ENCODE data around the gene GAS1. TPM values are rescaled to one million over a fixed set of nuclear protein-coding genes. Genes with fewer than 3 reads are reported as not detected.

The GAS1 gene
- total RNA-seq, 2 donors from 2014 or later = 4.8 to 6.7 TPM

DNA sequence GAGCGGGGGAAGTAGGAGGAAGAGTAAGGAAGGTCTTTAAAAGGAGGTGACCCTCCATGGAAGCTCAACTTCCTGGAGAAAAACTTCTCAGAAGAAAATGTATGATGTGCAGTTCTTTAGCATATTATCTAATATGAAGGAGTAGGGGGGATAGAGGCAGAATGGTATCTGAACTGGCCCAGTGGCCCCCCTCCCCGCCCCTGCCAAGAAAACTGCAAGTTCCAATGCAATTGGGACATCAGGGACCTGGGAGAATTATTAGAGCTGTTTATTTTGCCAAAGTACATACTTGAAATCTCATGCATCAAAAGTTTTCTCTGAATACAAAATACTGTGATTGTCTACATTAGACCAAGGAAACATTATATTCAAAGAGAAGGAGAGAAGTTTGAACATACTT, 40.6 kb upstream of the GAS1 start:
- TF ChIP-seq, protein P1, sequence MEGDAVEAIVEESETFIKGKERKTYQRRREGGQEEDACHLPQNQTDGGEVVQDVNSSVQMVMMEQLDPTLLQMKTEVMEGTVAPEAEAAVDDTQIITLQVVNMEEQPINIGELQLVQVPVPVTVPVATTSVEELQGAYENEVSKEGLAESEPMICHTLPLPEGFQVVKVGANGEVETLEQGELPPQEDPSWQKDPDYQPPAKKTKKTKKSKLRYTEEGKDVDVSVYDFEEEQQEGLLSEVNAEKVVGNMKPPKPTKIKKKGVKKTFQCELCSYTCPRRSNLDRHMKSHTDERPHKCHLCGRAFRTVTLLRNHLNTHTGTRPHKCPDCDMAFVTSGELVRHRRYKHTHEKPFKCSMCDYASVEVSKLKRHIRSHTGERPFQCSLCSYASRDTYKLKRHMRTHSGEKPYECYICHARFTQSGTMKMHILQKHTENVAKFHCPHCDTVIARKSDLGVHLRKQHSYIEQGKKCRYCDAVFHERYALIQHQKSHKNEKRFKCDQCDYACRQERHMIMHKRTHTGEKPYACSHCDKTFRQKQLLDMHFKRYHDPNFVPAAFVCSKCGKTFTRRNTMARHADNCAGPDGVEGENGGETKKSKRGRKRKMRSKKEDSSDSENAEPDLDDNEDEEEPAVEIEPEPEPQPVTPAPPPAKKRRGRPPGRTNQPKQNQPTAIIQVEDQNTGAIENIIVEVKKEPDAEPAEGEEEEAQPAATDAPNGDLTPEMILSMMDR (conservative IDR thresholded peaks at IDR 0.05) = no peak
- no peak for DNase-seq
- Mint-ChIP-seq H3K27ac (no peak overlapping the region), H3K9me3 (no peaks in the 10 kb centered on the region), H3K4me1 (peaks cover 11% of the 10 kb centered on the region), H3K36me3 (ENCODE audit: low read depth) (no peaks in the 10 kb centered on the region), H3K27me3 (ENCODE audit: insufficient read depth) (peaks cover 2% of the 10 kb centered on the region), H3K4me3 (no peak overlapping the region)
- 95 to 100% methylated on average over 1 to 2 of the region's 2 CpGs for WGBS, 2 experiments (ENCODE audit: insufficient coverage in 1 of 2, insufficient read length in 1 of 2)
- Histone ChIP-seq H3K27ac (ENCODE audit: low read depth, low read length) (no peak overlapping the region), H3K4me1 (ENCODE audit: control insufficient read depth, insufficient read depth, low read length) (no peaks in the 10 kb centered on the region), H3K27me3 (ENCODE audit: control insufficient read depth, insufficient read depth, low read length, poor library complexity, severe bottlenecking) (no peaks in the 10 kb centered on the region), H3K36me3 (ENCODE audit: control insufficient read depth, insufficient read depth, low read length) (no peaks in the 10 kb centered on the region), H3K4me3 (ENCODE audit: low read length) (no peak overlapping the region), H3K9ac (ENCODE audit: extremely low read depth, low read length, poor library complexity, severe bottlenecking) (no peak overlapping the region), H3K9me3 (ENCODE audit: control insufficient read depth, low read length) (no peaks in the 10 kb centered on the region)

DNA sequence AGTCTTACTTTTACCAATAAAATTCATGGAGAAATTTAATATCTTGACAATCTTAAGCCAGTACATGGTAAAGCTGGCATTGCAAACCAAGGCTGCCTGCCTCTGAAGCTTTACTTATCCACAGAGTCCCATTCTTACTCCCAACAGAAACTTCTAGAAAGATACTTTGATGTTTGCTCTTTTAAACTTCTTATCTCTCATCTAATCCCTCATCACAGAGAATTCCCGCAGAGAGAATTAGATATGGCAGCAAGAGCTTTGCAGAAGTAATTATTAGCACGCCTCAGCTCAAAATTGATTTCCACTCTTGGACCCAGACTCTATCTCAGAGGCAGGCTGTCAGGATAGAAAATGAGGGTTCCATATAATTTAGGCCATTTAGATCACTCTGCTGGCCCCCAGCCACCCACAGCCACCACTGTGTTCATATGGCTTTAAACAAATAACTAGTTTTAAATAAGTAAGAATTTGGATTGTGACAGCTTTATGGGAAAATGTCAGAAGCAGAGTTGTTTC, 37.9 kb upstream of the GAS1 start:
- 84% methylated on average over 2 of the region's 2 CpGs; no CpG with 5 or more reads in 1 of the 2 experiments for WGBS, 2 experiments (ENCODE audit: insufficient coverage in 1 of 2, insufficient read length in 1 of 2)
- Histone ChIP-seq H3K4me3 (ENCODE audit: low read length) (no peak overlapping the region), H3K9me3 (ENCODE audit: control insufficient read depth, low read length) (no peaks in the 10 kb centered on the region), H3K9ac (ENCODE audit: extremely low read depth, low read length, poor library complexity, severe bottlenecking) (no peak overlapping the region), H3K27me3 (ENCODE audit: control insufficient read depth, insufficient read depth, low read length, poor library complexity, severe bottlenecking) (no peaks in the 10 kb centered on the region), H3K4me1 (ENCODE audit: control insufficient read depth, insufficient read depth, low read length) (peaks cover 7% of the 10 kb centered on the region), H3K36me3 (ENCODE audit: control insufficient read depth, insufficient read depth, low read length) (no peaks in the 10 kb centered on the region), H3K27ac (ENCODE audit: low read depth, low read length) (no peak overlapping the region)
- TF ChIP-seq, protein P1 (conservative IDR thresholded peaks at IDR 0.05) = no peak
- Mint-ChIP-seq H3K4me3 (no peak overlapping the region), H3K4me1 (peaks cover 21% of the 10 kb centered on the region), H3K27ac (no peak overlapping the region), H3K27me3 (ENCODE audit: insufficient read depth) (peaks cover 2% of the 10 kb centered on the region), H3K9me3 (no peaks in the 10 kb centered on the region), H3K36me3 (ENCODE audit: low read depth) (no peaks in the 10 kb centered on the region)
- DNase-seq = no peak

DNA sequence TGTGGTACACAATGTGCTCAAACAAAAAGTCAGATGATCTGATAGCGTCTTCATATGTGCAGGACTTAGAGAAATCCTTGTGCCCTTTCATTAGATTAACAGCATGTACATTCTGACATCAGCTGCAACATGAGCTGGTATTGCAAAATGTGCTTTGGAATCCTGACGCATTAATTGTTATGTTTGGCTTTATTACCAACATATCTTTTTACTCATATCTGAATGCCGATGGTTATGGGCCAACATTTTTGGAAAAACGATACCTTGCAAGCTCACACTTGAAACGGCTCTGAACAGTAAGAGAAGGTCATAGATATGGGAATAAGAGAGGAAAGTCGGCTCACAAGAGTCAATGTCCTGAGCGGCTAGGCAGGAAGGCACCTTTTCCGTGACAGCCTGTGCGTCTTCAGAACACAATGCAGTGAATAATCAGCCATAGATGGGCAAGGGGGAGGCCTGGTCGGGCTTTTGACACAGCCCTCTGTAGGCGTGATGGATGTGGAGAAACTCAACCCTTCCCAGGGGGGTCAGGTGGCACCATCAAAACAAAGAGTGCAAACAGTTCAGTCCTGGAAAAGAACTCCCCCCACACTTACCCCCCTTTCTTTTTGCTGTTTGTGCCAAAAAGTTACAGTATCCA, 36.4 kb upstream of the GAS1 start:
- no peak overlapping the region for H3K27ac ChIP-seq (ENCODE audit: low read depth, low read length)
- Mint-ChIP-seq H3K4me3 (no peak overlapping the region), H3K4me1 (peaks cover 21% of the 10 kb centered on the region), H3K27me3 (ENCODE audit: insufficient read depth) (peaks cover 11% of the 10 kb centered on the region), H3K27ac (no peak overlapping the region), H3K36me3 (ENCODE audit: low read depth) (no peaks in the 10 kb centered on the region), H3K9me3 (no peaks in the 10 kb centered on the region)
- 81 to 92% methylated on average over 8 to 11 of the region's 11 CpGs for WGBS, 2 experiments (ENCODE audit: insufficient coverage in 1 of 2, insufficient read length in 1 of 2)
- H3K9me3 ChIP-seq (ENCODE audit: control insufficient read depth, low read length) = no peaks in the 10 kb centered on the region
- peaks cover 7% of the 10 kb centered on the region for H3K4me1 ChIP-seq (ENCODE audit: control insufficient read depth, insufficient read depth, low read length)
- no peaks in the 10 kb centered on the region for H3K36me3 ChIP-seq (ENCODE audit: control insufficient read depth, insufficient read depth, low read length)
- TF ChIP-seq, protein P1 (conservative IDR thresholded peaks at IDR 0.05) = no peak
- H3K4me3 ChIP-seq (ENCODE audit: low read length) = no peak overlapping the region
- H3K9ac ChIP-seq (ENCODE audit: extremely low read depth, low read length, poor library complexity, severe bottlenecking) = no peak overlapping the region
- DNase-seq = no peak
- no peaks in the 10 kb centered on the region for H3K27me3 ChIP-seq (ENCODE audit: control insufficient read depth, insufficient read depth, low read length, poor library complexity, severe bottlenecking)
